Measurements from ENCODE around the gene TSPAN3. TPM values are rescaled to one million over a fixed set of nuclear protein-coding genes. Genes with fewer than 3 reads are reported as not detected.

TSPAN3 gene
- total and polyA plus RNA-seq, 3 donors from 2014 or later, result 197 to 226 (median 223) TPM

GRCh38 chr15:77021088-77021481 is 49.8 kb downstream of the TSPAN3 start:
- H3K4me1 ChIP-seq, result no peaks in the 10 kb centered on the region
- intact Hi-C loops (cut with DNase I; ENCODE audit: low total_unique reads), result no loop called here
- no peaks in the 10 kb centered on the region for H3K27me3 ChIP-seq
- H3K4me3 ChIP-seq, result no peak overlapping the region
- no peak for DNase-seq
- H3K27ac ChIP-seq, result no peak overlapping the region
- 84 to 89% methylated on average over 7 to 9 of the region's 9 CpGs for WGBS, 2 donors
- TF ChIP-seq CTCF (IDR thresholded peaks at IDR 0.05), result no peak
- TF ChIP-seq POLR2A (IDR thresholded peaks at IDR 0.05), result no peak
- H3K9me3 ChIP-seq, result no peaks in the 10 kb centered on the region
- no peaks in the 10 kb centered on the region for H3K36me3 ChIP-seq (ENCODE audit: low read depth, missing control alignments)

- Histone ChIP-seq H3K36me3 (ENCODE audit: low read depth, missing control alignments) (no peaks in the 10 kb centered on the region), H3K27ac (no peak overlapping the region), H3K27me3 (no peaks in the 10 kb centered on the region), H3K9me3 (no peaks in the 10 kb centered on the region), H3K4me1 (no peaks in the 10 kb centered on the region), H3K4me3 (no peak overlapping the region)
- no peak for TF ChIP-seq POLR2A (IDR thresholded peaks at IDR 0.05)
- no peak for DNase-seq
- intact Hi-C loops (cut with DNase I; ENCODE audit: low total_unique reads), result no loop called here
- WGBS, 2 donors, result 88 to 89% methylated on average over 1 to 6 of the region's 6 CpGs
Observed at GRCh38 chr15:77020348-77021087, 50.4 kb downstream of the TSPAN3 start.

GRCh38 chr15:77019521-77020331 is 51.2 kb downstream of the TSPAN3 start:
- Histone ChIP-seq H3K4me3 (no peak overlapping the region), H3K27me3 (no peaks in the 10 kb centered on the region), H3K27ac (no peak overlapping the region), H3K4me1 (no peaks in the 10 kb centered on the region), H3K36me3 (ENCODE audit: low read depth, missing control alignments) (no peaks in the 10 kb centered on the region), H3K9me3 (no peaks in the 10 kb centered on the region)
- WGBS, 2 donors, result 83 to 90% methylated on average over 5 to 12 of the region's 12 CpGs
- no peak for DNase-seq
- intact Hi-C loops (cut with DNase I; ENCODE audit: low total_unique reads), result no loop called here
- TF ChIP-seq CTCF (IDR thresholded peaks at IDR 0.05), result no peak
- TF ChIP-seq POLR2A (IDR thresholded peaks at IDR 0.05), result no peak

- intact Hi-C loops (cut with DNase I; ENCODE audit: low total_unique reads), result no loop called here
- Histone ChIP-seq H3K4me1 (no peaks in the 10 kb centered on the region), H3K9me3 (no peaks in the 10 kb centered on the region), H3K27me3 (no peaks in the 10 kb centered on the region), H3K27ac (no peak overlapping the region), H3K4me3 (no peak overlapping the region), H3K36me3 (ENCODE audit: low read depth, missing control alignments) (no peaks in the 10 kb centered on the region)
- TF ChIP-seq CTCF (IDR thresholded peaks at IDR 0.05) (no peak), POLR2A (IDR thresholded peaks at IDR 0.05) (no peak)
- no peak for DNase-seq
- 80 to 91% methylated on average over 8 to 11 of the region's 11 CpGs for WGBS, 2 donors
Observed at GRCh38 chr15:77018796-77019505, 52.0 kb downstream of the TSPAN3 start.
